ENCODE results near the gene FBXO47. TPM values are rescaled to one million over a fixed set of nuclear protein-coding genes. Genes with fewer than 3 reads are reported as not detected.
A peak's percentile ranks its signal among the peaks of the same experiment; 100 is the strongest.

The FBXO47 gene
- total RNA-seq, 1 donor from 2014 or later: not detected

DNA sequence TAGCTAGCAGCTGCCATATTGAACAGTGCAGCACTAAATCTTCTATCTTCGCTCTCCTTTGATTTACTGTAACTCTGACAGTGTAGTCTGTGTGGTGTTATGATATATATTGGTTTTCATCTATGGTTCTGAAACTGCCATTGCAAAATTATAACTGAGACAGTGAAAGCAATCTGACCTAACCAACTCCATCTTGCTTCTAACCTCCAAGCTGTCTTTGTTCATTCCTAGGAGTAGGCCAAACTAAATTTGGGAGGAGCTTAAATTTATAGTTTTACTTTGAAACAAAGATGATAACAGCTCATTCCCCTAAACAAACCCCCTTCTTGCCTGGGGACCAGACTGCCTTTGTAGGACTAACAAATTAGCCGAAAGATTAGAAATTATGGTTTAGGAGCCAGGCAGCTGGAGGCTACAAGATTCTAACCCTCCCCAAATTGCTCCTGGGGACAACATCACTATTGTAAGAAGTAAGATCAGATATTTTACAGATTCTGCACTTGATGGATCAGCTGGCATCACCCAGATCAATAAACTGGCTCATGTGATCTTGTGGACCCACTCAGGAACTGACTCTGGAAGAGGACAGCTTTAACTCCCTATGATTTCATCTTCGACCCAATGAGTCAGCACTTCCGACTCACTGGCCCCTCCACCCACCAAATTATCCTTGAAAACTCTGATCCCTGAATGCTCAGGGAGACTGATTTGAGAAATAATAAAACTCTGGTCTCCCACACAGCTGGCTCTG lies 47.0 kb upstream of the FBXO47 start:
- no peak for DNase-seq (ENCODE audit: low spot score)
- Mint-ChIP-seq H3K27ac (ENCODE audit: unreplicated experiment) (peak overlapping the region; percentile 85), H3K27me3 (ENCODE audit: low read depth) (no peaks in the 10 kb centered on the region), H3K9me3 (ENCODE audit: low read depth) (peaks cover 5% of the 10 kb centered on the region), H3K36me3 (ENCODE audit: low read depth) (no peaks in the 10 kb centered on the region), H3K4me3 (ENCODE audit: unreplicated experiment) (no peak overlapping the region), H3K4me1 (ENCODE audit: low read depth) (peaks cover 12% of the 10 kb centered on the region)
- TF ChIP-seq, protein P1, sequence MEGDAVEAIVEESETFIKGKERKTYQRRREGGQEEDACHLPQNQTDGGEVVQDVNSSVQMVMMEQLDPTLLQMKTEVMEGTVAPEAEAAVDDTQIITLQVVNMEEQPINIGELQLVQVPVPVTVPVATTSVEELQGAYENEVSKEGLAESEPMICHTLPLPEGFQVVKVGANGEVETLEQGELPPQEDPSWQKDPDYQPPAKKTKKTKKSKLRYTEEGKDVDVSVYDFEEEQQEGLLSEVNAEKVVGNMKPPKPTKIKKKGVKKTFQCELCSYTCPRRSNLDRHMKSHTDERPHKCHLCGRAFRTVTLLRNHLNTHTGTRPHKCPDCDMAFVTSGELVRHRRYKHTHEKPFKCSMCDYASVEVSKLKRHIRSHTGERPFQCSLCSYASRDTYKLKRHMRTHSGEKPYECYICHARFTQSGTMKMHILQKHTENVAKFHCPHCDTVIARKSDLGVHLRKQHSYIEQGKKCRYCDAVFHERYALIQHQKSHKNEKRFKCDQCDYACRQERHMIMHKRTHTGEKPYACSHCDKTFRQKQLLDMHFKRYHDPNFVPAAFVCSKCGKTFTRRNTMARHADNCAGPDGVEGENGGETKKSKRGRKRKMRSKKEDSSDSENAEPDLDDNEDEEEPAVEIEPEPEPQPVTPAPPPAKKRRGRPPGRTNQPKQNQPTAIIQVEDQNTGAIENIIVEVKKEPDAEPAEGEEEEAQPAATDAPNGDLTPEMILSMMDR (IDR thresholded peaks at IDR 0.05): no peak

DNA sequence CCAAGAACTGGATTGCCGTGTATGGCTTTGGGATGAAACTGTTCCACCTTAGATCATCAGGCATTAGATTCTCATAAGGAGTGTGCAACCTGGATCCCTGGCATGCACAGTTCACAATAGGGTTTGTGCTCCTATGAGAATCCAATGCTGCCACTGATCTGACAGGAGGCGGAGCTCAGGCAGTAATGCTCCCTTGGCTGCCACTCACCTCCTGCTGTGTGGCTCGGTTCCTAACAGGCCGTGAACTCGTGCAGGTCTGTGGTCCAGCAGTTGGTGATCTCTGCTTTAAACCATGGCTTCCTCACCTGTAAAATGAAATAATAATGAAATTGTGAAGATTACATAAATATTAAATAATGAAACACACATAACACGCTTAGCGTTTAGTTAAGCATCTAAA lies 45.5 kb upstream of the FBXO47 start:
- DNase-seq (ENCODE audit: low spot score): no peak
- Mint-ChIP-seq H3K27ac (ENCODE audit: unreplicated experiment) (no peak overlapping the region), H3K27me3 (ENCODE audit: low read depth) (no peaks in the 10 kb centered on the region), H3K36me3 (ENCODE audit: low read depth) (no peaks in the 10 kb centered on the region), H3K9me3 (ENCODE audit: low read depth) (peaks cover 3% of the 10 kb centered on the region), H3K4me3 (ENCODE audit: unreplicated experiment) (no peak overlapping the region), H3K4me1 (ENCODE audit: low read depth) (peaks cover 12% of the 10 kb centered on the region)
- TF ChIP-seq, protein P1 (IDR thresholded peaks at IDR 0.05): no peak

- peaks cover 3% of the 10 kb centered on the region for H3K9me3 Mint-ChIP-seq (ENCODE audit: low read depth)
- H3K36me3 Mint-ChIP-seq (ENCODE audit: low read depth): no peaks in the 10 kb centered on the region
- TF ChIP-seq, protein P1 (IDR thresholded peaks at IDR 0.05): peak; percentile 47
- peaks cover 12% of the 10 kb centered on the region for H3K4me1 Mint-ChIP-seq (ENCODE audit: low read depth)
- no peak overlapping the region for H3K4me3 Mint-ChIP-seq (ENCODE audit: unreplicated experiment)
- H3K27ac Mint-ChIP-seq (ENCODE audit: unreplicated experiment): no peak overlapping the region
- H3K27me3 Mint-ChIP-seq (ENCODE audit: low read depth): no peaks in the 10 kb centered on the region
- no peak for DNase-seq (ENCODE audit: low spot score)
Measured at GRCh38 chr17:39011907-39012468, 44.8 kb upstream of the FBXO47 start.

DNA sequence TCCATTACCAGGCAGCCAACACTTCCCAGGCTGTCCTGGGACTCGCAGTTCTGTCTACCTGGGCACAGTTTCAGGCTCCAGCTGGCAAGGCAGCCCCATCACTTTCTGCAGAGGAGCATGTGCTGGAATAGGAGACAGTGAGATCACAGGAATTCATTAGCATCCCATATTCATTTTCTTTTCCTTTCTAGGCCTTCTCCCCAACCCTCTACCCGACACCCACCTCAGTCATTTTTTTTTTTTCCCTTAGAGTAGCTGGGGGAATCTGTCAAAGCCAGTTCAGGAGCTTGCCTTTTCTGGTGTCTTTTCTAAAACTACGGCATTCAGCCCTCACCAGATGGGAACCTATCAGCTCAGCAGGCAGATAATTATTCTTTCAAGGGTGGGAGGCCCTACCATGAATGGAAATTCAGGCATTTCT lies 42.4 kb upstream of the FBXO47 start:
- peaks cover 7% of the 10 kb centered on the region for H3K4me1 Mint-ChIP-seq (ENCODE audit: low read depth)
- no peaks in the 10 kb centered on the region for H3K27me3 Mint-ChIP-seq (ENCODE audit: low read depth)
- peaks cover 3% of the 10 kb centered on the region for H3K9me3 Mint-ChIP-seq (ENCODE audit: low read depth)
- no peaks in the 10 kb centered on the region for H3K36me3 Mint-ChIP-seq (ENCODE audit: low read depth)
- H3K4me3 Mint-ChIP-seq (ENCODE audit: unreplicated experiment): no peak overlapping the region
- no peak overlapping the region for H3K27ac Mint-ChIP-seq (ENCODE audit: unreplicated experiment)
- TF ChIP-seq, protein P1 (IDR thresholded peaks at IDR 0.05): no peak
- no peak for DNase-seq (ENCODE audit: low spot score)

DNA sequence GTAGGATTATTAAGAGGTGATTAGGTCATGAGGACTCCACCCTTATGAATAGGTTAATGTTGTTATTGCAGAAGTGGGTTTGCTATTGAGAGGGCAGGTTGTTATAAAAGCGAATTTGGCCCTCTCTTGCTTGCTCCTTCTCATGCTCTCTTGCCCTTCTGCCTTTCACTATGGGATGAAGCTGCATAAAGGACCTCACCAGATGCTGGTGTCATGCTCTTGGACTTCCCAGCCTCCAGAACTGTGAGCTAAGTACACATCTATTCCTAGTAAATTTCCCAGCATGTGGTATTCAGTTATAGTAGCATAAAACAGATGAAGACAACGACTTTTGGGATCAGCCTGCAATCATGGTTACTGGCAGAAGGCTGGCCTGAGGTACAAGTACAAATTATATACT lies 41.4 kb upstream of the FBXO47 start:
- H3K9me3 Mint-ChIP-seq (ENCODE audit: low read depth): peaks cover 3% of the 10 kb centered on the region
- DNase-seq (ENCODE audit: low spot score): no peak
- TF ChIP-seq, protein P1 (IDR thresholded peaks at IDR 0.05): no peak
- H3K4me3 Mint-ChIP-seq (ENCODE audit: unreplicated experiment): no peak overlapping the region
- no peaks in the 10 kb centered on the region for H3K36me3 Mint-ChIP-seq (ENCODE audit: low read depth)
- no peaks in the 10 kb centered on the region for H3K27me3 Mint-ChIP-seq (ENCODE audit: low read depth)
- H3K27ac Mint-ChIP-seq (ENCODE audit: unreplicated experiment): no peak overlapping the region
- no peaks in the 10 kb centered on the region for H3K4me1 Mint-ChIP-seq (ENCODE audit: low read depth)
